ENCODE results near the gene HINT3. TPM values are rescaled to one million over a fixed set of nuclear protein-coding genes. Genes with fewer than 3 reads are reported as not detected.
A peak's percentile ranks its signal among the peaks of the same experiment; 100 is the strongest.

The HINT3 gene
- total RNA-seq, 4 donors from 2014 or later: 20.9 to 42.6 (median 28.9) TPM

DNA sequence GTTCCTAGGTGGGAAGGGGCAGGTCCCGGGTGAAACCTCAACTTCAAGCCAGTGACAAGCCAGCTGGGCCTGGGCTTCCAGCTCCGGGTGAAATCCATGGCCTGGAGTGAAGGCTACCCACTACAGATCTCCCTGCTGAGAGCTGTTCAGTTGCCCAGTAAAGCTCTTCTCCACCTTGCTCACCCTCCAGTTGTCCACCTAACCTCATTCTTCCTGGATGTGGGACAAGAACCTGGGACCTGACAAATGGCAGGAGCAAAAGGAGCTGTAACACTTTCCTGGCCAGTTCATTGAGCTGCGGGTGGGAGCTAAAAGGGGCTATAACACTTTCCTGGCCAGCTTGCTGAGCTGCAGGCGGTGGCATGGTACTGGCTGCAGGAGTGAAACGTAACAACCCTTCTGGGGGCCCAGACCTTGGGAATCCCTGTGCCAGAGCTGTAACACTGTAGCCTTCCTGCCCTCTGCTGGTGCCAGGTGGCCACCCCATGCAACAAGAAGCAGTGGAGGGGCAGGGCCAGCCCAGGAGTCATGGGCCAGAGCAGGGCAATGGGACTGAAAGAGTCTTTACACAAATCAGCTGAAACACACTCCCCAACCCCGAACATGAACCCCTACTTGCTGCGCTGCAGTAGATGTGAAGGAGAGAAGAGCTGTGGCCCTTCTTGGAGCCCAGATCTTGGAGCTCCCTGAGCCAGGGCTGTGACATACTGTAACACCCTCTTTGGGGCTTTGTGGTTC is 3.6 kb upstream of the HINT3 start:
- TF ChIP-seq CTCF (IDR thresholded peaks at IDR 0.05) (no peak), POLR2A (IDR thresholded peaks at IDR 0.05) (no peak)
- intact Hi-C loops (cut with DNase I; ENCODE audit: low total_unique reads): loop anchor here (5.0 kb wide), 1 partner anchor 96 kb away; no protein-coding TSS in a partner anchor
- H3K4me3 ChIP-seq (ENCODE audit: low read depth, poor library complexity, severe bottlenecking): no peak overlapping the region
- WGBS, 2 donors: 85 to 90% methylated on average over 7 of the region's 7 CpGs
- DNase-seq (ENCODE audit: low spot score in 2 of 2): no peak

- no peak for DNase-seq (ENCODE audit: low spot score in 2 of 2)
- no peak for TF ChIP-seq POLR2A (IDR thresholded peaks at IDR 0.05)
- no peak for TF ChIP-seq CTCF (IDR thresholded peaks at IDR 0.05)
- no peak overlapping the region for H3K4me3 ChIP-seq (ENCODE audit: low read depth, poor library complexity, severe bottlenecking)
- intact Hi-C loops (cut with DNase I; ENCODE audit: low total_unique reads): loop anchor here (5.0 kb wide), 1 partner anchor 96 kb away; no protein-coding TSS in a partner anchor
- WGBS, 2 donors: 38 to 61% methylated on average over 11 of the region's 11 CpGs
Measured at GRCh38 chr6:125953502-125953875, 3.1 kb upstream of the HINT3 start.

- intact Hi-C loops (cut with DNase I; ENCODE audit: low total_unique reads): loop anchor here (5.0 kb wide), 2 partner anchors 98 to 173 kb away; no protein-coding TSS in a partner anchor
- 34 to 75% methylated on average over 5 of the region's 5 CpGs for WGBS, 2 donors
- no peak overlapping the region for H3K4me3 ChIP-seq (ENCODE audit: low read depth, poor library complexity, severe bottlenecking)
- no peak for DNase-seq (ENCODE audit: low spot score in 2 of 2)
- TF ChIP-seq POLR2A (IDR thresholded peaks at IDR 0.05): no peak
- no peak for TF ChIP-seq CTCF (IDR thresholded peaks at IDR 0.05)
Measured at GRCh38 chr6:125954735-125955339, 1.7 kb upstream of the HINT3 start.

DNA sequence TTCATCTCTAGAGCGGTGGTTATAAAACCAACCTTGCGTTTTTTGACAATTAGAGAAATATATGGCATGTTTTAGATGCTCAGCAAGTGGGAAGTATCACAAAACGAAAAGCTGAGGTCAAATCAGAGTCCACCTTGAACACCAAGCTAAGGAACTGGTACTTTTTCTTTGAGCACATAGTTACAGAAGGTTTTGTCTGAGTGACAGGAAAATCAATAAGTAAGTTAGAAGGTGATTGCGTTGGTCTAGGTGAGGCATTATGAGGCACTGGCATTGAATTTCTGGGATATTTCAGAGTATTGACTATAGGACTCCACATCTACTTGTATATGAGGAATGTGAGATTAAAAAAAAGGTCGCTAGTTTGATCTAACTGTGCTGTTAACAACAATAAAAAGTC is 597 bp upstream of the HINT3 start:
- TF ChIP-seq POLR2A (IDR thresholded peaks at IDR 0.05) (no peak), CTCF (IDR thresholded peaks at IDR 0.05) (no peak)
- H3K4me3 ChIP-seq (ENCODE audit: low read depth, poor library complexity, severe bottlenecking): no peak overlapping the region
- WGBS, 2 donors: 49 to 50% methylated on average over 5 of the region's 5 CpGs
- DNase-seq (ENCODE audit: low spot score in 2 of 2): no peak
- intact Hi-C loops (cut with DNase I; ENCODE audit: low total_unique reads): loop anchor here (5.0 kb wide), 1 partner anchor 174 kb away; no protein-coding TSS in a partner anchor

DNA sequence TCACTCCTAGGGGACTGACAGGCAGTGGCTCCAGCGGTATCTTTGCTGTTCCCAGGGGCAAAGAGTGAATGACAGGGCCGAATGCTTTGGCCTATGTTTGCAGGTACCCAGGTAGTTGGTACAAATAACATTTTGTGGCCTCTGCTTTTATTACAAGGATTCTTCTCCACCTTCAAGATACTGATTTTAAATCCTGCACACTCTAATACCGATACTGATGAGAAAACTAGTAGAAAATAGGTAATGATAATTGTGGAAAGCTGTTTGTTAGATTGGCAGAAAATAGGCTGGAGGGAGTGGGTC is 772 bp downstream of the HINT3 start:
- peak overlapping the region; percentile 91 for H3K4me3 ChIP-seq (ENCODE audit: low read depth, poor library complexity, severe bottlenecking)
- TF ChIP-seq POLR2A (IDR thresholded peaks at IDR 0.05): no peak
- no peak for TF ChIP-seq CTCF (IDR thresholded peaks at IDR 0.05)
- no peak for DNase-seq (ENCODE audit: low spot score in 2 of 2)
- intact Hi-C loops (cut with DNase I; ENCODE audit: low total_unique reads): loop anchor here (5.0 kb wide), 1 partner anchor 175 kb away; no protein-coding TSS in a partner anchor
- WGBS, 2 donors: 1 to 3% methylated on average over 3 of the region's 3 CpGs
